Brain microvascular endothelial cell (primary cell): ENCODE results near the gene CDC123.

Experiments used
- DNase-seq: peaks from one replicate; pipeline ENCODE4 v3.0.0-alpha.2; 2020
- H3K27ac ChIP-seq: fragments of 250-450 bp; sonication (Bioruptor Pico); 2 replicates; pipeline ENCODE4 v1.5.1; 2020; ENCODE audit warnings: mild to moderate bottlenecking, moderate library complexity
- H3K27me3 ChIP-seq: fragments of 250-450 bp; sonication (Bioruptor Pico); replicated peaks from 2 replicates; pipeline ENCODE4 v1.5.1; 2020; ENCODE audit warnings: mild to moderate bottlenecking
- H3K36me3 ChIP-seq: fragments of 250-450 bp; sonication (Bioruptor Pico); replicated peaks from 2 replicates; pipeline ENCODE4 v1.5.1; 2020; ENCODE audit warnings: mild to moderate bottlenecking
- H3K4me3 ChIP-seq: 2 replicates; pipeline ENCODE4 v1.5.1; 2011; ENCODE audit warnings: low read depth, mild to moderate bottlenecking, control low read depth, low read length, moderate library complexity
- CTCF ChIP-seq: IDR thresholded peaks from 2 replicates; pipeline ENCODE4 v1.5.1; 2011; ENCODE audit warnings: low read depth, mild to moderate bottlenecking, moderate library complexity, low read length, control low read depth, inconsistent platforms; ENCODE audit errors: missing control alignments
- in situ Hi-C: cut with HindIII; loops from 2 replicates; pipeline ENCODE4 v1.10.0; 2017; ENCODE audit warnings: low sequenced_read_pairs, low pct_ligation_motif_present

The CDC123 gene

GRCh38 chr10:12186323-12186722 lies 9.7 kb upstream of the CDC123 start:
- H3K27ac ChIP-seq = no peak overlapping the region
- in situ Hi-C loops = no loop called here
- DNase-seq = no peak

GRCh38 chr10:12187321-12187905 lies 8.6 kb upstream of the CDC123 start:
- TF ChIP-seq CTCF = no peak
- Histone ChIP-seq H3K4me3 (no peak overlapping the region), H3K27me3 (no peaks in the 10 kb centered on the region), H3K27ac (no peak overlapping the region), H3K36me3 (peaks cover 25% of the 10 kb centered on the region)
- in situ Hi-C loops = no loop called here
- DNase-seq = no peak

More at GRCh38 chr10:12186323-12186722, 9.7 kb upstream of the CDC123 start:
- Histone ChIP-seq H3K4me3 (no peak overlapping the region), H3K36me3 (peaks cover 25% of the 10 kb centered on the region), H3K27me3 (no peaks in the 10 kb centered on the region)
- no peak for TF ChIP-seq CTCF

GRCh38 chr10:12188656-12189055 lies 7.3 kb upstream of the CDC123 start:
- no peak for DNase-seq
- no peak for TF ChIP-seq CTCF
- H3K27ac ChIP-seq = no peak overlapping the region
- no peaks in the 10 kb centered on the region for H3K27me3 ChIP-seq
- in situ Hi-C loops = no loop called here
- peaks cover 18% of the 10 kb centered on the region for H3K36me3 ChIP-seq
- H3K4me3 ChIP-seq = no peak overlapping the region

GRCh38 chr10:12189426-12189825 lies 6.6 kb upstream of the CDC123 start:
- Histone ChIP-seq H3K36me3 (peaks cover 18% of the 10 kb centered on the region), H3K4me3 (no peak overlapping the region), H3K27me3 (no peaks in the 10 kb centered on the region), H3K27ac (no peak overlapping the region)
- in situ Hi-C loops = no loop called here
- no peak for DNase-seq
- no peak for TF ChIP-seq CTCF

- no peaks in the 10 kb centered on the region for H3K27me3 ChIP-seq
- no peak for DNase-seq
- peak overlapping the region; percentile 10 for H3K27ac ChIP-seq
- no peak overlapping the region for H3K4me3 ChIP-seq
- peaks cover 3% of the 10 kb centered on the region for H3K36me3 ChIP-seq
- in situ Hi-C loops = no loop called here
- no peak for TF ChIP-seq CTCF
These were observed 4.3 kb upstream of the CDC123 start for GRCh38 chr10:12191715-12192114.

- Histone ChIP-seq H3K27ac (no peak overlapping the region), H3K36me3 (no peaks in the 10 kb centered on the region), H3K4me3 (no peak overlapping the region), H3K27me3 (no peaks in the 10 kb centered on the region)
- no peak for TF ChIP-seq CTCF
- in situ Hi-C loops = no loop called here
- DNase-seq = no peak
These were observed 2.8 kb upstream of the CDC123 start for GRCh38 chr10:12193193-12193592.
